ENCODE measurements around the gene GOLGA3.

Gene GOLGA3

GRCh38 chr12:132747395-132747794, 81.3 kb downstream of the GOLGA3 start:
- no peak for DNase-seq

GRCh38 chr12:132746613-132747012, 82.1 kb downstream of the GOLGA3 start:
- DNase-seq, result no peak

- no peak for DNase-seq
These were observed 84.8 kb downstream of the GOLGA3 start for GRCh38 chr12:132743831-132744230.

- DNase-seq, result no peak
These were observed 87.0 kb downstream of the GOLGA3 start for GRCh38 chr12:132741620-132742019.

- no peak for DNase-seq
These were observed 88.0 kb downstream of the GOLGA3 start for GRCh38 chr12:132740652-132741051.

GRCh38 chr12:132740313-132740646, 88.4 kb downstream of the GOLGA3 start:
- DNase-seq, result no peak

GRCh38 chr12:132739600-132740312, 88.9 kb downstream of the GOLGA3 start:
- no peak for DNase-seq

- DNase-seq, result no peak
These were observed 91.8 kb downstream of the GOLGA3 start for GRCh38 chr12:132736913-132737312.

GRCh38 chr12:132736378-132736777, 92.3 kb downstream of the GOLGA3 start:
- DNase-seq, result no peak

GRCh38 chr12:132735496-132735895, 93.2 kb downstream of the GOLGA3 start:
- no peak for DNase-seq

GRCh38 chr12:132734206-132734605, 94.5 kb downstream of the GOLGA3 start:
- no peak for DNase-seq

GRCh38 chr12:132731574-132731973, 97.1 kb downstream of the GOLGA3 start:
- DNase-seq, result no peak

GRCh38 chr12:132730353-132730752, 98.3 kb downstream of the GOLGA3 start:
- no peak for DNase-seq

- DNase-seq, result no peak
These were observed 98.9 kb downstream of the GOLGA3 start for GRCh38 chr12:132729541-132730320.

GRCh38 chr12:132728502-132728901, 100.2 kb downstream of the GOLGA3 start:
- DNase-seq, result no peak

GRCh38 chr12:132727091-132727794, 101.4 kb downstream of the GOLGA3 start:
- DNase-seq, result no peak

- no peak for DNase-seq
These were observed 102.3 kb downstream of the GOLGA3 start for GRCh38 chr12:132726386-132726785.

GRCh38 chr12:132724506-132725241, 104.0 kb downstream of the GOLGA3 start:
- DNase-seq, result no peak

- DNase-seq, result no peak
These were observed 104.9 kb downstream of the GOLGA3 start for GRCh38 chr12:132723764-132724140.

GRCh38 chr12:132723015-132723763, 105.5 kb downstream of the GOLGA3 start:
- no peak for DNase-seq

- DNase-seq, result no peak
These were observed 107.9 kb downstream of the GOLGA3 start for GRCh38 chr12:132720606-132721345.

- no peak for DNase-seq
These were observed 108.7 kb downstream of the GOLGA3 start for GRCh38 chr12:132719954-132720324.

All from CD4-positive, alpha-beta T cell treated with Interleukin-4 for 1 hour (primary cell).